GM06990 (cell line): ENCODE measurements around the gene GGPS1.

ENCODE experiments used
- DNase-seq: peaks from one replicate; pipeline ENCODE4 v3.0.0-alpha.2; 2011; ENCODE audit not compliant: insufficient read length; ENCODE audit errors: extremely low read depth
- H3K27me3 ChIP-seq: replicated peaks from 2 replicates; pipeline ENCODE4 v1.6.0; 2011; ENCODE audit warnings: low read length; ENCODE audit not compliant: control insufficient read depth, insufficient read depth
- H3K36me3 ChIP-seq: 2 replicates; pipeline ENCODE4 v1.5.1; 2011; ENCODE audit warnings: low read length; ENCODE audit not compliant: control insufficient read depth, insufficient read depth
- H3K4me3 ChIP-seq: replicated peaks from 2 replicates; pipeline ENCODE4 v1.5.1; 2011; ENCODE audit warnings: low read depth, mild to moderate bottlenecking, control low read depth, low read length
- CTCF ChIP-seq: IDR thresholded peaks from 2 replicates; pipeline ENCODE4 v1.5.1; 2011; ENCODE audit warnings: low read length, control low read depth, mild to moderate bottlenecking, inconsistent platforms; ENCODE audit not compliant: insufficient read depth, poor library complexity, severe bottlenecking

GGPS1 gene

GRCh38 chr1:235286667-235287066 is 41.7 kb upstream of the GGPS1 start:
- Histone ChIP-seq H3K4me3 (no peak overlapping the region), H3K27me3 (no peaks in the 10 kb centered on the region), H3K36me3 (no peaks in the 10 kb centered on the region)
- no peak for DNase-seq
- TF ChIP-seq CTCF: no peak

GRCh38 chr1:235287208-235287882 is 41.0 kb upstream of the GGPS1 start:
- Histone ChIP-seq H3K36me3 (no peaks in the 10 kb centered on the region), H3K4me3 (no peak overlapping the region), H3K27me3 (no peaks in the 10 kb centered on the region)
- DNase-seq: no peak
- no peak for TF ChIP-seq CTCF

GRCh38 chr1:235289859-235290739 is 38.3 kb upstream of the GGPS1 start:
- TF ChIP-seq CTCF: no peak
- Histone ChIP-seq H3K36me3 (no peaks in the 10 kb centered on the region), H3K27me3 (no peaks in the 10 kb centered on the region), H3K4me3 (no peak overlapping the region)
- no peak for DNase-seq

- Histone ChIP-seq H3K4me3 (no peak overlapping the region), H3K27me3 (no peaks in the 10 kb centered on the region), H3K36me3 (no peaks in the 10 kb centered on the region)
- no peak for TF ChIP-seq CTCF
- DNase-seq: no peak
Measured at GRCh38 chr1:235290740-235291502, 37.4 kb upstream of the GGPS1 start.

- DNase-seq: no peak
- H3K27me3 ChIP-seq: no peaks in the 10 kb centered on the region
- no peak for TF ChIP-seq CTCF
Measured at GRCh38 chr1:235291599-235292091, 36.7 kb upstream of the GGPS1 start.

More at GRCh38 chr1:235291599-235292091, 36.7 kb upstream of the GGPS1 start:
- Histone ChIP-seq H3K4me3 (no peak overlapping the region), H3K36me3 (no peaks in the 10 kb centered on the region)
